ENCODE measurements around the gene MAPK4. TPM values are rescaled to one million over a fixed set of nuclear protein-coding genes. Genes with fewer than 3 reads are reported as not detected.

Gene MAPK4
- total RNA-seq, 1 experiment from 2014 or later: not detected

DNA sequence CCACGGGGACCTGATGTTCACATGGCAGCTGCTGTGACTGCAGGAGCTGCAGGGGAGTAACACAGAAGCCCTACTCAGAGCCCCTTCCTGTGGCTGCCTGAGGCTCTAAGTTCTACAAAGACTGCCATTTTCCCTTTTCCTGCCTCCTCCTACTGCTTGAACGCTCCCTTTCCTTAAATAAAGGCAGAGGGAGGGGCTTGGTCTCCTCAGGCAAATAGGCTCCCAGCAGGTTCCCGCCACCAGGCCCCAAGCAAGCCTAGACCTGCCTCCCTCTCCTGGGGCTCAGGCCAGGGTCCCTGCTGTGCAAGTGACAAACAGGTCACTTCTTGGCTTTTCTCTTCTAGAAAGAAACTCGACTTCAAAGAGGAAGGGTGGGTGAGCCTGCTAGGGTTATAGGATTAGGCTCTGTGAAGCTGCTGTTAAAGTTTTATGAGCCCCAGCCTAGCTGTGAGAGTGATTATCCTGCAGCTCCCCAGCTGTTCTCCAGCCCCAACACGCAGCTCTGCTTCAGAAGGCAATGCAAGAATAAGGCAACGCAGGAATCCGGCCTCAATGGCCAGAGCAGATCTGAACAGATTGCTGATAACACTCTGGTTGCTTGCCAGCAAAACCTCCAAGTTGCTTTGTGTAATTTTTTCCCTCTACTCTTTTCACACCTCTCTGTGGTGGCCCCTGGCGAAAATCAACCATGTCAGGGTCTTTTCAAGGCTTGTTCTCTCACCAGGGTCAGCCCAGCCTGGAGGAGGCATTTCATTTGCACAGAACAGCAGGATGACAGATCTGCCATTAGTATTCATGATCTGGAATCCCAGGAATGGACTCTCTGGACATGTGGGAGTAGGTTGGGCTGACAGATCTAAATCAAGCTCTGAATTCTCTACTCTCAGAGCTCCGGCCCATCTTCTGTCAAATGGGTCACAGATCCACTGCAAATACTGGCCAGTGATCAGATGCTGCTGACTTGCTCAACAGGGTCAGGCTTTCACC, 188.6 kb downstream of the MAPK4 start:
- H3K4me3 ChIP-seq: no peak overlapping the region
- no TSS peak for BruUV-seq (replicated peaks)
- intact Hi-C loops (cut with micrococcal nuclease; ENCODE audit: unreplicated experiment): no loop called here
- H3K4me1 ChIP-seq (replicated peaks; ENCODE audit: insufficient read depth): no peaks in the 10 kb centered on the region
- ChIA-PET CTCF (no interaction called here), POLR2A (ENCODE audit: unreplicated experiment) (no interaction called here)
- TF ChIP-seq CTCF (conservative IDR thresholded peaks at IDR 0.05): no peak
- no peak for TF ChIP-seq EZH2 (IDR thresholded peaks at IDR 0.05; ENCODE audit: low read depth)
- H3K9me2 ChIP-seq (ENCODE audit: insufficient read depth): no peaks in the 10 kb centered on the region
- no peak overlapping the region for H2AFZ ChIP-seq
- no peaks in the 10 kb centered on the region for H3F3A ChIP-seq (ENCODE audit: insufficient read depth, low read depth)
- H3K9me3 ChIP-seq (ENCODE audit: insufficient read depth, low read depth): no peaks in the 10 kb centered on the region
- H3K36me3 ChIP-seq (ENCODE audit: low read depth): no peaks in the 10 kb centered on the region
- H3K79me2 ChIP-seq (ENCODE audit: low read depth): no peaks in the 10 kb centered on the region
- H4K20me1 ChIP-seq (ENCODE audit: insufficient read depth): no peaks in the 10 kb centered on the region
- H3K4me2 ChIP-seq: no peak overlapping the region
- DNase-seq: no peak
- no peak overlapping the region for H3K27ac ChIP-seq
- peaks cover 44% of the 10 kb centered on the region for H3K27me3 ChIP-seq (ENCODE audit: insufficient read depth, low read depth)

DNA sequence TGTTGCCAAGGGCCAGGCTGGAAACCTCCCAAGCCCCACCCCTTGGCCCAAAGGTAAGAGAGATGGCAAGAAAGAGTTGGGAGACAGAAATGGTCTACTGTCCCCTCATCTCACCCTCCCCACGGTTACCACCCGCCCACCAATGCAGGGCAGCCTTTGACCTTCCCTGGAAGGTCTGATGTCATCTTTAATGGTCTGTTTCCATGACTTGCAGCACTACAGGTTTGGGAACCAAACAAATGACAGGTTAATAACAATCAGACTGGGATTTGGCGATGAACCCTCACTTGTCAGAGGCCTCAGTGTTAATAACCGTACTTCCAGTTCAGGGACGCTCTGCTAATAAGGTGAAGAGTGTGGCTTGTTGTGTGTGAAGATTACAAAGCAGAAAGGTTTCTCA, 189.5 kb downstream of the MAPK4 start:
- Histone ChIP-seq H2AFZ (no peak overlapping the region), H3K27me3 (ENCODE audit: insufficient read depth, low read depth) (peaks cover 40% of the 10 kb centered on the region), H3K4me2 (no peak overlapping the region), H3K9me2 (ENCODE audit: insufficient read depth) (no peaks in the 10 kb centered on the region), H3F3A (ENCODE audit: insufficient read depth, low read depth) (no peaks in the 10 kb centered on the region), H3K36me3 (ENCODE audit: low read depth) (no peaks in the 10 kb centered on the region), H4K20me1 (ENCODE audit: insufficient read depth) (no peaks in the 10 kb centered on the region), H3K9me3 (ENCODE audit: insufficient read depth, low read depth) (no peaks in the 10 kb centered on the region), H3K79me2 (ENCODE audit: low read depth) (no peaks in the 10 kb centered on the region), H3K4me3 (no peak overlapping the region), H3K4me1 (replicated peaks; ENCODE audit: insufficient read depth) (no peaks in the 10 kb centered on the region), H3K27ac (no peak overlapping the region)
- ChIA-PET POLR2A (ENCODE audit: unreplicated experiment) (no interaction called here), CTCF (no interaction called here)
- intact Hi-C loops (cut with micrococcal nuclease; ENCODE audit: unreplicated experiment): no loop called here
- TF ChIP-seq CTCF (conservative IDR thresholded peaks at IDR 0.05) (no peak), EZH2 (IDR thresholded peaks at IDR 0.05; ENCODE audit: low read depth) (no peak)
- BruUV-seq (replicated peaks): no TSS peak
- DNase-seq: no peak

GRCh38 chr18:50749945-50750344, 190.1 kb downstream of the MAPK4 start:
- H3K4me2 ChIP-seq: no peak overlapping the region
- no peaks in the 10 kb centered on the region for H3K79me2 ChIP-seq (ENCODE audit: low read depth)
- H3F3A ChIP-seq (ENCODE audit: insufficient read depth, low read depth): no peaks in the 10 kb centered on the region
- DNase-seq: no peak
- POLR2A ChIA-PET (ENCODE audit: unreplicated experiment): no interaction called here
- no peaks in the 10 kb centered on the region for H3K36me3 ChIP-seq (ENCODE audit: low read depth)
- H3K9me3 ChIP-seq (ENCODE audit: insufficient read depth, low read depth): no peaks in the 10 kb centered on the region
- no peaks in the 10 kb centered on the region for H4K20me1 ChIP-seq (ENCODE audit: insufficient read depth)
- BruUV-seq (replicated peaks): no TSS peak
- intact Hi-C loops (cut with micrococcal nuclease; ENCODE audit: unreplicated experiment): no loop called here
- CTCF ChIA-PET: no interaction called here
- no peak overlapping the region for H3K27ac ChIP-seq
- no peak overlapping the region for H2AFZ ChIP-seq
- H3K9me2 ChIP-seq (ENCODE audit: insufficient read depth): no peaks in the 10 kb centered on the region
- TF ChIP-seq EZH2 (IDR thresholded peaks at IDR 0.05; ENCODE audit: low read depth) (no peak), CTCF (conservative IDR thresholded peaks at IDR 0.05) (no peak)
- H3K27me3 ChIP-seq (ENCODE audit: insufficient read depth, low read depth): peaks cover 42% of the 10 kb centered on the region
- no peaks in the 10 kb centered on the region for H3K4me1 ChIP-seq (replicated peaks; ENCODE audit: insufficient read depth)
- no peak overlapping the region for H3K4me3 ChIP-seq
